HEK293T (cell line): ENCODE data around the gene CCM2.

Experiments
- HDGF ChIP-seq: fragments of 450-650 bp; IDR thresholded peaks from 2 replicates; pipeline ENCODE4 v1.6.1; 2017; ENCODE audit warnings: antibody characterized with exemption, borderline replicate concordance
- TARDBP ChIP-seq: fragments of 450-650 bp; IDR thresholded peaks from 2 replicates; pipeline ENCODE4 v1.6.1; 2016
- ZNF384 ChIP-seq: fragments of 450-650 bp; IDR thresholded peaks from 2 replicates; pipeline ENCODE4 v1.6.1; 2016
- TF ChIP-seq, protein P1 (sequence below): fragments of 450-650 bp; IDR thresholded peaks from 2 replicates; pipeline ENCODE4 v1.6.1; 2016

DNA sequence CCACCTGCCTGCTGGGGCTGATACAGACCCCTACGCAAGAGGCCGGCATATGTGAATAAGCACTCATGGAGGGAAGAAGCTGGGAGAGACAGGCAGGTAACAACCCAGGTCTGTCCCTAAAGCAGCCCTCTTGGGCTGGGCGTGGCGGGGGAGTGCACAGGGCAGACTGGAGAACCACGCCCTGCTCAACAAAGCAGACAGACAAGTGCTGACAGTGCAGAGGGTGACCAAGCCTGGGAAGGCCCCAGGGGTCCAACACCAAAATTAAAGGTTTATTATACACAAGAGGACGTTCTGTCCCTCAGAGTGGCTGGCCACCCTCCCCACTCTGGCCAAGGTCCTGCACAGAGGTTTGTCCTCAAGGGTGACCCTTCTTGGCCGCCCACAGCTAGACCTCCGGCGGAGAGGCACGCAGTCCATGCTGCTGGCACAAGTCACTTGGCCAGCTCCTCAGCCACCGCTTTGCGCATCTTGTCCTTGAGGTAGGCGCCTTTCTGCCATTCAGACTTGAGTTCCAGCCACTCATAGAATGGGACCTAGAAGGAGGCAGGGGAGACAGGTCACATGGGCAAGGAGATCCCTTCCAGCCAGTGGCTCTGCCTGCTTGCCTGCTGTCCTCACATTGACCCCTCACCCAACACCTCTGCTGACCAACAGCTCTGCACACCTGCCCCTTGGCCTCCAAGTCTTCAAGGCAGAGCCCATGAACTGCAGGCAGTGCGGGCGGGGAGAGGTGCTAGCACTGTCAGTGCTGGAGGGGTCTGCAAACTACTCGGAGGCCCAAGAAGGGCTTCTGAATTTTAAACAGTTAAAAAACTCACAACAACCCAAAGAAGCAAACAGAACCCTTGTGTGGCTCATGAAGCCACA is 100.1 kb downstream of the CCM2 start:
- TF ChIP-seq HDGF, result no peak
- TF ChIP-seq, protein P1, sequence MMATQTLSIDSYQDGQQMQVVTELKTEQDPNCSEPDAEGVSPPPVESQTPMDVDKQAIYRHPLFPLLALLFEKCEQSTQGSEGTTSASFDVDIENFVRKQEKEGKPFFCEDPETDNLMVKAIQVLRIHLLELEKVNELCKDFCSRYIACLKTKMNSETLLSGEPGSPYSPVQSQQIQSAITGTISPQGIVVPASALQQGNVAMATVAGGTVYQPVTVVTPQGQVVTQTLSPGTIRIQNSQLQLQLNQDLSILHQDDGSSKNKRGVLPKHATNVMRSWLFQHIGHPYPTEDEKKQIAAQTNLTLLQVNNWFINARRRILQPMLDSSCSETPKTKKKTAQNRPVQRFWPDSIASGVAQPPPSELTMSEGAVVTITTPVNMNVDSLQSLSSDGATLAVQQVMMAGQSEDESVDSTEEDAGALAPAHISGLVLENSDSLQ, result no peak
- no peak for TF ChIP-seq ZNF384
- no peak for TF ChIP-seq TARDBP
